ENCODE results near the gene ZNF655. TPM values are rescaled to one million over a fixed set of nuclear protein-coding genes. Genes with fewer than 3 reads are reported as not detected.
"Not testable (repeated sequence)": the region's sequence is repeated elsewhere in the genome, so short reads cannot be mapped to it uniquely, and the experiment has no call there.

ZNF655 gene
- total and polyA plus RNA-seq, 8 donors: 33.0 to 162 (median 74.1) TPM

GRCh38 chr7:99540542-99540941 lies 17.9 kb upstream of the ZNF655 start:
- no peaks in the 10 kb centered on the region for H3K27me3 ChIP-seq
- intact Hi-C loops (cut with DNase I; ENCODE audit: low total_unique reads): no loop called here
- H3K36me3 ChIP-seq: peaks cover 0 to 11% (median 0%) of the 10 kb centered on the region in 4 donors
- no peaks in the 10 kb centered on the region for H3K4me1 ChIP-seq
- 88 to 96% (median 92%) methylated on average over 5 of the region's 5 CpGs for WGBS, 5 donors
- no peak for TF ChIP-seq EP300 (IDR thresholded peaks at IDR 0.05)
- TF ChIP-seq POLR2A (IDR thresholded peaks at IDR 0.05): no peak
- TF ChIP-seq POLR2AphosphoS5 (IDR thresholded peaks at IDR 0.05): no peak
- TF ChIP-seq, protein P1, sequence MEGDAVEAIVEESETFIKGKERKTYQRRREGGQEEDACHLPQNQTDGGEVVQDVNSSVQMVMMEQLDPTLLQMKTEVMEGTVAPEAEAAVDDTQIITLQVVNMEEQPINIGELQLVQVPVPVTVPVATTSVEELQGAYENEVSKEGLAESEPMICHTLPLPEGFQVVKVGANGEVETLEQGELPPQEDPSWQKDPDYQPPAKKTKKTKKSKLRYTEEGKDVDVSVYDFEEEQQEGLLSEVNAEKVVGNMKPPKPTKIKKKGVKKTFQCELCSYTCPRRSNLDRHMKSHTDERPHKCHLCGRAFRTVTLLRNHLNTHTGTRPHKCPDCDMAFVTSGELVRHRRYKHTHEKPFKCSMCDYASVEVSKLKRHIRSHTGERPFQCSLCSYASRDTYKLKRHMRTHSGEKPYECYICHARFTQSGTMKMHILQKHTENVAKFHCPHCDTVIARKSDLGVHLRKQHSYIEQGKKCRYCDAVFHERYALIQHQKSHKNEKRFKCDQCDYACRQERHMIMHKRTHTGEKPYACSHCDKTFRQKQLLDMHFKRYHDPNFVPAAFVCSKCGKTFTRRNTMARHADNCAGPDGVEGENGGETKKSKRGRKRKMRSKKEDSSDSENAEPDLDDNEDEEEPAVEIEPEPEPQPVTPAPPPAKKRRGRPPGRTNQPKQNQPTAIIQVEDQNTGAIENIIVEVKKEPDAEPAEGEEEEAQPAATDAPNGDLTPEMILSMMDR (IDR thresholded peaks at IDR 0.05): no peak
- H3K4me3 ChIP-seq: no peak overlapping the region
- peaks cover 7 to 88% (median 61%) of the 10 kb centered on the region in 4 donors for H3K9me3 ChIP-seq
- H3K27ac ChIP-seq: no peak overlapping the region
- no peak for DNase-seq

- Histone ChIP-seq H3K27me3 (no peaks in the 10 kb centered on the region), H3K9me3 (peaks cover 7 to 81% (median 57%) of the 10 kb centered on the region in 4 donors)
- intact Hi-C loops (cut with DNase I; ENCODE audit: low total_unique reads): no loop called here
Measured at GRCh38 chr7:99541212-99541611, 17.2 kb upstream of the ZNF655 start.

DNA sequence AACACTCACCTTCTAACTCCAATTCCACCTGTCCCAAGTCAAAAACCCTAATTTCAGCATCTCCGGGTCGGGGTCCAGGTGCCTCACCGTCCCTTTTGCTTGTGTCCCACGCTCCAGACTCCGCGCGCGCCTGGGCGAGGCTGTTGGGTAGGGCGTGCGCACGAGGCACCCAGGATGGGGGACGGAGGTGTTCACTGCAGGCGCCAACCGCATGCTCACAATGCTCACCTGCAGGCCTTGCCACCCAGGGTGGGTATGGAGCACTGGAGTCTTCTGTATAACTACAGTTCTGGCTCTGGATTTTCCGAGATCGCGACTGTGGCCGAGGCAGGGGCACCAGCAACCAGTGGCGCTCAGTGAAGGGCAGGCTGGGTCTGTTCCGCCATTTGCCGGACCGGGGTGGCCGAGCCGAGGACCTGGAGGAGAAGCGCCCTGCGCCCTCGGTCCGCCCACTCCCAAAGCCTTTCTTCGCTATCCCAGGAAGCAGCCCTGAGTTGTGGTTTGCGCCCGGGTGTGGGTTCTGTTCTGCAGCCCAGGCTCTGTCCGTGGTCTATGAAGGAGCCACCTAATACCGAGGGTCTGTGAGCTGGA lies 15.3 kb upstream of the ZNF655 start:
- Histone ChIP-seq H3K27ac (no peak overlapping the region), H3K36me3 (peaks cover 0 to 33% (median 11%) of the 10 kb centered on the region in 4 donors), H3K27me3 (no peaks in the 10 kb centered on the region), H3K4me1 (no peaks in the 10 kb centered on the region), H3K4me3 (no peak overlapping the region), H3K9me3 (peaks cover 7 to 68% (median 55%) of the 10 kb centered on the region in 4 donors)
- TF ChIP-seq POLR2AphosphoS5 (IDR thresholded peaks at IDR 0.05) (no peak), POLR2A (IDR thresholded peaks at IDR 0.05) (no peak), EP300 (IDR thresholded peaks at IDR 0.05) (no peak)
- TF ChIP-seq, protein P1 (IDR thresholded peaks at IDR 0.05): no peak
- DNase-seq: no peak
- intact Hi-C loops (cut with DNase I; ENCODE audit: low total_unique reads): no loop called here
- 93 to 97% (median 95%) methylated on average over 27 to 34 of the region's 34 CpGs for WGBS, 5 donors

More at GRCh38 chr7:99541212-99541611, 17.2 kb upstream of the ZNF655 start:
- Histone ChIP-seq H3K4me3 (no peak overlapping the region), H3K36me3 (peaks cover 0 to 18% (median 0%) of the 10 kb centered on the region in 4 donors), H3K4me1 (no peaks in the 10 kb centered on the region), H3K27ac (no peak overlapping the region)
- TF ChIP-seq EP300 (IDR thresholded peaks at IDR 0.05): no peak
- no peak for TF ChIP-seq POLR2A (IDR thresholded peaks at IDR 0.05)
- TF ChIP-seq, protein P1 (IDR thresholded peaks at IDR 0.05): no peak
- no peak for TF ChIP-seq POLR2AphosphoS5 (IDR thresholded peaks at IDR 0.05)
- 84 to 93% (median 90%) methylated on average over 9 of the region's 9 CpGs for WGBS, 5 donors
- DNase-seq: no peak

- Histone ChIP-seq H3K4me1 (no peaks in the 10 kb centered on the region), H3K27me3 (no peaks in the 10 kb centered on the region), H3K4me3 (no peak overlapping the region), H3K27ac (no peak overlapping the region), H3K9me3 (peaks cover 7 to 61% (median 52%) of the 10 kb centered on the region in 4 donors), H3K36me3 (peaks cover 0 to 39% (median 16%) of the 10 kb centered on the region in 4 donors)
- TF ChIP-seq POLR2A (IDR thresholded peaks at IDR 0.05): no peak
- WGBS, 5 donors: 92 to 95% (median 93%) methylated on average over 6 of the region's 6 CpGs
- no peak for DNase-seq
- intact Hi-C loops (cut with DNase I; ENCODE audit: low total_unique reads): no loop called here
Measured at GRCh38 chr7:99543916-99544315, 14.5 kb upstream of the ZNF655 start.

- H3K27me3 ChIP-seq; H3K4me3 ChIP-seq; H3K4me1 ChIP-seq; DNase-seq; intact Hi-C loops (cut with DNase I; ENCODE audit: low total_unique reads); H3K27ac ChIP-seq: not testable (repeated sequence)
- peaks cover 0 to 39% (median 18%) of the 10 kb centered on the region in 4 donors for H3K36me3 ChIP-seq
- 93 to 96% (median 95%) methylated on average over 5 of the region's 5 CpGs for WGBS, 5 donors
- peaks cover 5 to 47% (median 40%) of the 10 kb centered on the region in 4 donors for H3K9me3 ChIP-seq
Measured at GRCh38 chr7:99545308-99545707, 13.1 kb upstream of the ZNF655 start.

GRCh38 chr7:99549545-99549944 lies 8.9 kb upstream of the ZNF655 start:
- H3K27ac ChIP-seq; DNase-seq; intact Hi-C loops (cut with DNase I; ENCODE audit: low total_unique reads); H3K27me3 ChIP-seq; H3K9me3 ChIP-seq; H3K4me3 ChIP-seq: not testable (repeated sequence)
- Histone ChIP-seq H3K36me3 (peaks cover 0 to 37% (median 22%) of the 10 kb centered on the region in 4 donors), H3K4me1 (peaks cover 9 to 23% (median 15%) of the 10 kb centered on the region in 4 donors)
- 95 to 100% (median 100%) methylated on average over 1 to 2 of the region's 2 CpGs for WGBS, 5 donors
